OCI-LY3 (cell line): ENCODE results near the gene PLCH2.

Experiments used
- H2AFZ ChIP-seq: fragments of 200-600, 300-600 bp; shearing (Covaris generic); 2 replicates; pipeline ENCODE4 v1.6.0; 2014; ENCODE audit warnings: antibody characterized with exemption, low read depth, low read length
- H3K27ac ChIP-seq: fragments of 200-600, 300-600 bp; sonication (generic); 2 replicates; pipeline ENCODE4 v1.5.1; 2014; ENCODE audit warnings: mild to moderate bottlenecking, low read length, moderate library complexity, mixed read lengths
- H3K27me3 ChIP-seq: fragments of 200-600, 300-600 bp; sonication (generic); 2 replicates; pipeline ENCODE4 v1.6.1; 2014; ENCODE audit warnings: low read depth, low read length, mixed read lengths
- H3K36me3 ChIP-seq: fragments of 200-600, 300-600 bp; sonication (generic); replicated peaks from 2 replicates; pipeline ENCODE3; 2014; ENCODE audit warnings: low read depth, low read length, mixed read lengths
- H3K4me1 ChIP-seq: fragments of 300-600, 200-600 bp; sonication (generic); 2 replicates; pipeline ENCODE4 v1.6.1; 2014; ENCODE audit warnings: low read length, mixed read lengths
- H3K4me2 ChIP-seq: fragments of 200-600, 300-600 bp; sonication (generic); 2 replicates; pipeline ENCODE4 v1.6.1; 2014; ENCODE audit warnings: low read length, mixed read lengths
- H3K4me3 ChIP-seq: fragments of 300-600, 200-600 bp; sonication (generic); 2 replicates; pipeline ENCODE4 v1.5.1; 2014; ENCODE audit warnings: antibody characterized with exemption, mild to moderate bottlenecking, low read length, moderate library complexity
- H3K79me2 ChIP-seq: fragments of 300-600, 200-600 bp; shearing (Covaris generic); 2 replicates; pipeline ENCODE4 v1.6.1; 2014; ENCODE audit warnings: mild to moderate bottlenecking, low read length, mixed read lengths
- H3K9ac ChIP-seq: fragments of 300-600, 200-600 bp; shearing (Covaris generic); 2 replicates; pipeline ENCODE4 v1.6.0; 2014; ENCODE audit warnings: mild to moderate bottlenecking, low read length, moderate library complexity
- H3K9me3 ChIP-seq: fragments of 200-600, 300-600 bp; shearing (Covaris generic); 2 replicates; pipeline ENCODE4 v1.6.1; 2014; ENCODE audit warnings: low read length, mixed read lengths; ENCODE audit not compliant: insufficient read depth
- H4K20me1 ChIP-seq: fragments of 200-600, 300-600 bp; sonication (generic); 2 replicates; pipeline ENCODE4 v1.6.1; 2016; ENCODE audit warnings: low read length, mixed read lengths; ENCODE audit not compliant: insufficient read depth
- EZH2phosphoT487 ChIP-seq: fragments of 200-600 bp; shearing (Covaris generic); IDR thresholded peaks from 2 replicates; pipeline ENCODE4 v1.6.1; 2018; ENCODE audit warnings: antibody characterized with exemption, mixed run types, low read depth
- TF ChIP-seq, protein P1 (sequence below): fragments of 200-600, 300-600 bp; sonication (generic); IDR thresholded peaks from 2 replicates; pipeline ENCODE4 v1.5.1; 2014; ENCODE audit warnings: antibody characterized with exemption, low read length, low read depth

Gene PLCH2

DNA sequence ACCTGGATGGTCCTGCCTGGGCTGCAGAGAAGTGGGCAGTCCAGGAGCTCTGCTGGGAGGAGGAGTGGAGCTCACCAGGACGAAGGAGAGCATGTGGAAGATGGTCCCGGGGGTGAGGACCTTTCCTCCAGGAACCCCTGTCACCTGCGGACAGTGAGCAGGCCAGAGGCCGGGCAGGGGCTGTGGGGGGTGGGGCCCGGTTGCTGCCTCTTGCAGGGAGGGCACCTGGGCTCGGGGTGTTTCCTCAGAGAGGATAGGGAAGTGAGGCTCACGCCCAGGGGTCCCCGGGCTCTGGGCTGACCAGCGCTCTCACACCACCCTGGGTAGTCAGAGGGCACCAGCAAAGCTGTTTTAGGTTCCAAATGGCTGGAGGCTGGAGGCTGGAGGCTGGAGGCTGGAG is 41.0 kb upstream of the PLCH2 start:
- Histone ChIP-seq H3K9me3 (no peaks in the 10 kb centered on the region), H3K27ac (no peak overlapping the region), H4K20me1 (no peaks in the 10 kb centered on the region), H3K9ac (no peak overlapping the region), H3K4me3 (no peak overlapping the region), H2AFZ (no peak overlapping the region), H3K4me2 (no peak overlapping the region), H3K27me3 (no peaks in the 10 kb centered on the region), H3K4me1 (peaks cover 15% of the 10 kb centered on the region), H3K36me3 (no peaks in the 10 kb centered on the region), H3K79me2 (no peaks in the 10 kb centered on the region)
- TF ChIP-seq, protein P1, sequence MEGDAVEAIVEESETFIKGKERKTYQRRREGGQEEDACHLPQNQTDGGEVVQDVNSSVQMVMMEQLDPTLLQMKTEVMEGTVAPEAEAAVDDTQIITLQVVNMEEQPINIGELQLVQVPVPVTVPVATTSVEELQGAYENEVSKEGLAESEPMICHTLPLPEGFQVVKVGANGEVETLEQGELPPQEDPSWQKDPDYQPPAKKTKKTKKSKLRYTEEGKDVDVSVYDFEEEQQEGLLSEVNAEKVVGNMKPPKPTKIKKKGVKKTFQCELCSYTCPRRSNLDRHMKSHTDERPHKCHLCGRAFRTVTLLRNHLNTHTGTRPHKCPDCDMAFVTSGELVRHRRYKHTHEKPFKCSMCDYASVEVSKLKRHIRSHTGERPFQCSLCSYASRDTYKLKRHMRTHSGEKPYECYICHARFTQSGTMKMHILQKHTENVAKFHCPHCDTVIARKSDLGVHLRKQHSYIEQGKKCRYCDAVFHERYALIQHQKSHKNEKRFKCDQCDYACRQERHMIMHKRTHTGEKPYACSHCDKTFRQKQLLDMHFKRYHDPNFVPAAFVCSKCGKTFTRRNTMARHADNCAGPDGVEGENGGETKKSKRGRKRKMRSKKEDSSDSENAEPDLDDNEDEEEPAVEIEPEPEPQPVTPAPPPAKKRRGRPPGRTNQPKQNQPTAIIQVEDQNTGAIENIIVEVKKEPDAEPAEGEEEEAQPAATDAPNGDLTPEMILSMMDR: no peak
- TF ChIP-seq EZH2phosphoT487: no peak

DNA sequence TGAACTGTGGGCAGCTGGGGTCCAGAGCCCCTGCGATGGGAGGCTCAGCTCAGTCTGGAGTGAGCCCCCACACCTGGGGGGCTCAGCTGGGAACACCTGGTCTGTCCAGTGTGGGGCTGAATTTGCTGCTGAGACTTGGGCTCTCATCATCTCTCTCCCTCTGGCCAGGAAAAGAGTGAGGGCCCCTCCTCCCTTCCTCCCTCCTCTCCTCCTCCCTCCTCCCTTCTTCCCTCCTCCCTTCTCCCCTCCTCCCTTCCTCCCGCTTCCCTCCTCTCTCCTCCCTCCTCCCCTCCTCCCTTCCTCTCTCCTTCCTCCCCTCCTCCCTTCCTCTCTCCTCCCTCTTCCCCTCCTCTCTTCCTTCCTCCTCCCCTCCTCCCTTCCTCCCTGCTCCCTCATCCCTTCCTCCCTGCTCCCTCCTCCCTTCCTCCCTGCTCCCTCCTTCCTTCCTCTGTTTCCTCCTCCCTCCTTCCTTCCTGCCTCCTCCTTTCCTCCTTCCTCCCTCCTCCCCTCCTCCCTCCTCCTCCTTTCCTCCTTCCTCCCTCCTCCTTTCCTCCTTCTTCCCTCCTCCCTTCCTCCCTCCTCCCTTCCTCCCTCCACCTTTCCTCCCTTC is 40.2 kb upstream of the PLCH2 start:
- H3K27me3 ChIP-seq: no peaks in the 10 kb centered on the region

DNA sequence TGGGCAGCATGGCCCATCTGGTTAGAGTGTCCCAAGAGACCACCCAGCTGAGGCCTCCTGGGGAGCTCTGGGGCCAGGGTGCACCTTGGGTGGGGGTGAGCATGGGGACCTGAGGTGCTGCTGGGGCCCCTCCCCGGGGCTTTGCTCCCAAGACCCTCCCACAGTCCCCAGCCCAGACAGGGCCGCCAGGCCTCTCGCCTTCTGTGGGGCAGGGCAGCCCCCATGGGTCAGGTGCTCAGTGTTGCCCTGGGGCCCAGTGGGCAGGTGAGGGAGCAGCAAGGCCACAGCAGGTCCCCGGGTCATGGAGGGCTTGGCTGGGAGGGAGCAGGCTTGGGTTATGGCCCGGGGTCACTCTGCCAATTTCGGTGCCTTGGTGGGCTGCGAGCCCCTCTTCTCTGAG is 39.2 kb upstream of the PLCH2 start:
- Histone ChIP-seq H3K79me2 (no peaks in the 10 kb centered on the region), H3K4me2 (no peak overlapping the region), H3K36me3 (no peaks in the 10 kb centered on the region), H3K4me1 (peaks cover 15% of the 10 kb centered on the region), H3K27ac (no peak overlapping the region), H4K20me1 (no peaks in the 10 kb centered on the region), H3K9ac (no peak overlapping the region), H3K9me3 (no peaks in the 10 kb centered on the region), H3K4me3 (no peak overlapping the region), H3K27me3 (no peaks in the 10 kb centered on the region), H2AFZ (no peak overlapping the region)
- TF ChIP-seq, protein P1: no peak

More for the DNA sequence above, 40.2 kb upstream of the PLCH2 start:
- H3K36me3 ChIP-seq: no peaks in the 10 kb centered on the region
- no peak overlapping the region for H3K9ac ChIP-seq
- H3K4me2 ChIP-seq: no peak overlapping the region
- peaks cover 15% of the 10 kb centered on the region for H3K4me1 ChIP-seq
- TF ChIP-seq, protein P1: no peak
- TF ChIP-seq EZH2phosphoT487: no peak
- H3K4me3 ChIP-seq: no peak overlapping the region
- no peak overlapping the region for H2AFZ ChIP-seq
- no peaks in the 10 kb centered on the region for H4K20me1 ChIP-seq
- no peaks in the 10 kb centered on the region for H3K9me3 ChIP-seq
- no peak overlapping the region for H3K27ac ChIP-seq
- H3K79me2 ChIP-seq: no peaks in the 10 kb centered on the region

DNA sequence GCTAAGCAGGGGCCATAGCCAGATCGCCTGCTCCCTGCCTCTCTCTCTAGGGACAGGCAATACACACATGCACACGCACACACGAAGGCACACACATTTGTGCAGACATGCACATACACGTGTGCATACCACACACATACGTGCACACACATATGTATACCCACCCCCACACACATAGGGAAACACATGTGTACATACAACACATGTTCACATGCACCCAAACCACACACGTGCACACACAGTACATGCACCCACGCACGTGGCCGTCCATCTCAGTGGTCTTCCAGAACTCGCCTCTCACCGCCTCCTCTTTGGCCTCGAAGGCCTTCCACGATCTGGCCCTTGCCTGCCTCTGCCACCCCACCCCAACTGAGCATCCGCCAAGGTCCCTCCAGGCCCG is 38.5 kb upstream of the PLCH2 start:
- Histone ChIP-seq H3K27ac (no peak overlapping the region), H4K20me1 (no peaks in the 10 kb centered on the region), H3K9me3 (no peaks in the 10 kb centered on the region), H3K4me2 (no peak overlapping the region), H3K9ac (no peak overlapping the region), H2AFZ (no peak overlapping the region), H3K36me3 (no peaks in the 10 kb centered on the region), H3K27me3 (no peaks in the 10 kb centered on the region), H3K4me3 (no peak overlapping the region), H3K79me2 (no peaks in the 10 kb centered on the region), H3K4me1 (peaks cover 15% of the 10 kb centered on the region)
- TF ChIP-seq, protein P1: no peak
- no peak for TF ChIP-seq EZH2phosphoT487
